ENCODE results near the gene CDC42BPB. TPM values are rescaled to one million over a fixed set of nuclear protein-coding genes. Genes with fewer than 3 reads are reported as not detected.
A peak's percentile ranks its signal among the peaks of the same experiment; 100 is the strongest.

CDC42BPB gene
- total and polyA plus RNA-seq, 2 donors from 2014 or later: 22.5 to 127 TPM

DNA sequence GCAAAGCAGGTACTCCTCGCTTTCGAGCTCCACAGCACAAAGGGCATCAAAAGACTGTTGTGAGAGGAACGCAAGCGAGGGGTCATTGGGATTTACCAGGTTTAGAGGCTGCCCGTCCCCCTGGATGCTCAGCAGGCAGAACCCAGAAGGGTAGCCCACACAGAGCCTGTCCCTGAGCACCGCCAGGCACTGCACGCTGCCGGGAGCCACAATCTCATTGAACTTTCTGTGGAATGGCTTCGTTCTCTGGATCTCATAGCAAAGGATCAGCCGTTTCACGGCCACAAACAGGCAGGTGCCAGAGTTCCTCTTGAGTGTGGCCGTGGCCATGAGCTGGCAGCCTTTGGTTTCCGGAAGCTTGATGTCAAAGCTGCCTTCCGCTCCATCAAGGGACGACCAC is 113.4 kb downstream of the CDC42BPB start:
- intact Hi-C loops (cut with DNase I): no loop called here
- no peak overlapping the region for H3K27ac ChIP-seq (ENCODE audit: low read depth in 2 of 2, low read length in 2 of 2)
- DNase-seq (peak in 1 of 5 donors; percentile 53), FAIRE-seq (no peak)
- H3K9me3 ChIP-seq (ENCODE audit: control insufficient read depth in 2 of 3, insufficient read depth in 1 of 3, low read length in 3 of 3): no peaks in the 10 kb centered on the region
- H3K36me3 ChIP-seq (ENCODE audit: control insufficient read depth in 2 of 3, insufficient read depth in 3 of 3, low read length in 3 of 3): peaks cover 0 to 49% (median 41%) of the 10 kb centered on the region in 3 donors
- H3K9ac ChIP-seq (ENCODE audit: low read length in 3 of 3): no peak overlapping the region
- TF ChIP-seq, protein P1, sequence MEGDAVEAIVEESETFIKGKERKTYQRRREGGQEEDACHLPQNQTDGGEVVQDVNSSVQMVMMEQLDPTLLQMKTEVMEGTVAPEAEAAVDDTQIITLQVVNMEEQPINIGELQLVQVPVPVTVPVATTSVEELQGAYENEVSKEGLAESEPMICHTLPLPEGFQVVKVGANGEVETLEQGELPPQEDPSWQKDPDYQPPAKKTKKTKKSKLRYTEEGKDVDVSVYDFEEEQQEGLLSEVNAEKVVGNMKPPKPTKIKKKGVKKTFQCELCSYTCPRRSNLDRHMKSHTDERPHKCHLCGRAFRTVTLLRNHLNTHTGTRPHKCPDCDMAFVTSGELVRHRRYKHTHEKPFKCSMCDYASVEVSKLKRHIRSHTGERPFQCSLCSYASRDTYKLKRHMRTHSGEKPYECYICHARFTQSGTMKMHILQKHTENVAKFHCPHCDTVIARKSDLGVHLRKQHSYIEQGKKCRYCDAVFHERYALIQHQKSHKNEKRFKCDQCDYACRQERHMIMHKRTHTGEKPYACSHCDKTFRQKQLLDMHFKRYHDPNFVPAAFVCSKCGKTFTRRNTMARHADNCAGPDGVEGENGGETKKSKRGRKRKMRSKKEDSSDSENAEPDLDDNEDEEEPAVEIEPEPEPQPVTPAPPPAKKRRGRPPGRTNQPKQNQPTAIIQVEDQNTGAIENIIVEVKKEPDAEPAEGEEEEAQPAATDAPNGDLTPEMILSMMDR (IDR thresholded peaks at IDR 0.05; ENCODE audit: borderline replicate concordance, extremely low read depth, insufficient read depth): no peak
- no peaks in the 10 kb centered on the region for H3K4me1 ChIP-seq (ENCODE audit: control insufficient read depth in 2 of 3, insufficient read depth in 2 of 3, low read depth in 1 of 3, low read length in 3 of 3)
- no peak overlapping the region for H3K4me3 ChIP-seq (ENCODE audit: low read length in 3 of 3)
- no peaks in the 10 kb centered on the region for H3K27me3 ChIP-seq (ENCODE audit: control insufficient read depth, insufficient read depth, low read length)

DNA sequence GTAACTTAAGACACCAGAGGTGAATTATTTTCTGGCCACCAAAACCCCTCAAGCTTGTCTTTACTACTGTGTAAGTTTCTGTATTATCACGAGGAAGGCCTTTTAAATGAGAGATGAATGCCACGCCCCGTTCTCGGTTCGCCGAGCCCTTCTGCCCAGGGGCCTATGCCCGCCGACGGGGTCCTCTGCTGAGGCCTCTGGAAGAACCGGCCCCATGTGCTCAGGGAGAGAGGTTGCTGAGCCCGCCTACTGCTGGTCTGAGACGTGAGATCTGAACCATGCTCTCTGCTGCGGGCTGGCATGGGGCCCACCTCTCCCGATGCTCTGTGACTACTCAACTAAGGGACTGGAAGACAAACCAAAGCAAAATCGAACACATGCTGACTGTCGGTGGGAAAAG is 113.9 kb downstream of the CDC42BPB start:
- Histone ChIP-seq H3K9me3 (ENCODE audit: control insufficient read depth in 2 of 3, insufficient read depth in 1 of 3, low read length in 3 of 3) (no peaks in the 10 kb centered on the region), H3K4me1 (ENCODE audit: control insufficient read depth in 2 of 3, insufficient read depth in 2 of 3, low read depth in 1 of 3, low read length in 3 of 3) (no peaks in the 10 kb centered on the region), H3K27me3 (ENCODE audit: control insufficient read depth, insufficient read depth, low read length) (no peaks in the 10 kb centered on the region), H3K4me3 (ENCODE audit: low read length in 3 of 3) (no peak overlapping the region), H3K36me3 (ENCODE audit: control insufficient read depth in 2 of 3, insufficient read depth in 3 of 3, low read length in 3 of 3) (peaks cover 0 to 46% (median 38%) of the 10 kb centered on the region in 3 donors), H3K9ac (ENCODE audit: low read length in 3 of 3) (no peak overlapping the region), H3K27ac (ENCODE audit: low read depth in 2 of 2, low read length in 2 of 2) (no peak overlapping the region)
- DNase-seq (peak in 1 of 5 donors; percentile 14), FAIRE-seq (no peak)
- TF ChIP-seq, protein P1 (IDR thresholded peaks at IDR 0.05; ENCODE audit: borderline replicate concordance, extremely low read depth, insufficient read depth): no peak
- intact Hi-C loops (cut with DNase I): no loop called here

DNA sequence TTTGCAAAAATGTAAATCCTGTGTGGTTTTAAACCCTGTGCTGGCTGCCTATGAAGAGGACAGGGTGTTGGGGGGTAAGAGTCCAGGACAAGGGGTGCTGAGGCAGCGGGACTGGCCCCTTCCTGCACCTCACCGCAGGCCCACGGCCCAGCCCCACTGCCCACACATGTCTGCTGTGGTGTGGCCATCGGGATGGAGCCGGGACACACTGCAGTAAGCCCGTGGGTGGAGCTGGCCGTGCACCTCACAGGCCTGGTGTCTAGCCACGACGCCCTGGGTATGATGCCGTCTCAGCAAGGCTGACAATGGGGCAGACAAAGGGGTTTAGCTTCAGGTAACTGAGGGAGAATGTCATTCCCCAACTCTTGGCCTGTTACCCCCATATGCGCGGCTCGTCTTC is 115.3 kb downstream of the CDC42BPB start:
- intact Hi-C loops (cut with DNase I): no loop called here
- H3K9me3 ChIP-seq (ENCODE audit: control insufficient read depth in 2 of 3, insufficient read depth in 1 of 3, low read length in 3 of 3): no peaks in the 10 kb centered on the region
- DNase-seq (peak in 1 of 5 donors; percentile 70), FAIRE-seq (no peak)
- no peaks in the 10 kb centered on the region for H3K27me3 ChIP-seq (ENCODE audit: control insufficient read depth, insufficient read depth, low read length)
- TF ChIP-seq, protein P1 (IDR thresholded peaks at IDR 0.05; ENCODE audit: borderline replicate concordance, extremely low read depth, insufficient read depth): no peak
- H3K27ac ChIP-seq (ENCODE audit: low read depth in 2 of 2, low read length in 2 of 2): no peak overlapping the region
- H3K4me3 ChIP-seq (ENCODE audit: low read length in 3 of 3): no peak overlapping the region
- H3K36me3 ChIP-seq (ENCODE audit: control insufficient read depth in 2 of 3, insufficient read depth in 3 of 3, low read length in 3 of 3): peaks cover 0 to 52% (median 31%) of the 10 kb centered on the region in 3 donors
- no peaks in the 10 kb centered on the region for H3K4me1 ChIP-seq (ENCODE audit: control insufficient read depth in 2 of 3, insufficient read depth in 2 of 3, low read depth in 1 of 3, low read length in 3 of 3)
- H3K9ac ChIP-seq (ENCODE audit: low read length in 3 of 3): no peak overlapping the region
